Measurements from ENCODE around the gene CCDC39.

DNA sequence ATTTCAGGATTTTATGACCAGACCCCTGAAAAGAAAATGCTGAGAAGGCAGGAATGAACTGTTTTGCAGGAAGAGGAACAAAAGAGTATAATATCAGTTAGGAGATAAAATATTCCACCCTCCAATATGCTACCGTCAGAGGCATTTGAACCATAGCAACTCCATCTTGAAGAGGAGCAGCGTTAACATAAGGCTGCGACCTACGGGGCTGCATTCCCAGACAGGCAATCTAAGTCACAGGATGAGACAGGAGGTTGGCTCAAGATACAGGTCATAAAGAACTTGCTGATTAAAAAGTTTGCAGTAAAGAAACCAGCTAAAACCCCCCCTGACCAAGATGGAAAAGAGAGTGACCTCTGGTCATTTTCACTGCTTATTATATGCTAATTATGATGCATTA is 22.9 kb downstream of the CCDC39 start:
- TF ChIP-seq, protein P1, sequence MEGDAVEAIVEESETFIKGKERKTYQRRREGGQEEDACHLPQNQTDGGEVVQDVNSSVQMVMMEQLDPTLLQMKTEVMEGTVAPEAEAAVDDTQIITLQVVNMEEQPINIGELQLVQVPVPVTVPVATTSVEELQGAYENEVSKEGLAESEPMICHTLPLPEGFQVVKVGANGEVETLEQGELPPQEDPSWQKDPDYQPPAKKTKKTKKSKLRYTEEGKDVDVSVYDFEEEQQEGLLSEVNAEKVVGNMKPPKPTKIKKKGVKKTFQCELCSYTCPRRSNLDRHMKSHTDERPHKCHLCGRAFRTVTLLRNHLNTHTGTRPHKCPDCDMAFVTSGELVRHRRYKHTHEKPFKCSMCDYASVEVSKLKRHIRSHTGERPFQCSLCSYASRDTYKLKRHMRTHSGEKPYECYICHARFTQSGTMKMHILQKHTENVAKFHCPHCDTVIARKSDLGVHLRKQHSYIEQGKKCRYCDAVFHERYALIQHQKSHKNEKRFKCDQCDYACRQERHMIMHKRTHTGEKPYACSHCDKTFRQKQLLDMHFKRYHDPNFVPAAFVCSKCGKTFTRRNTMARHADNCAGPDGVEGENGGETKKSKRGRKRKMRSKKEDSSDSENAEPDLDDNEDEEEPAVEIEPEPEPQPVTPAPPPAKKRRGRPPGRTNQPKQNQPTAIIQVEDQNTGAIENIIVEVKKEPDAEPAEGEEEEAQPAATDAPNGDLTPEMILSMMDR (IDR thresholded peaks at IDR 0.05; ENCODE audit: low read depth, low read length) = no peak
- TF ChIP-seq EZH2phosphoT487 (IDR thresholded peaks at IDR 0.05; ENCODE audit: low read depth) = no peak
